Activated CD4-positive, alpha-beta T cell treated with anti-CD3 and anti-CD28 coated beads, Interleukin-2, amount 50 U/mL, for 4 hours (primary cell): ENCODE results near the gene ZNF334.

Source experiments
- DNase-seq, 2 experiments: peaks; one replicate each; pipeline ENCODE4 v3.0.0-alpha.2; 2020

ZNF334 gene

DNA sequence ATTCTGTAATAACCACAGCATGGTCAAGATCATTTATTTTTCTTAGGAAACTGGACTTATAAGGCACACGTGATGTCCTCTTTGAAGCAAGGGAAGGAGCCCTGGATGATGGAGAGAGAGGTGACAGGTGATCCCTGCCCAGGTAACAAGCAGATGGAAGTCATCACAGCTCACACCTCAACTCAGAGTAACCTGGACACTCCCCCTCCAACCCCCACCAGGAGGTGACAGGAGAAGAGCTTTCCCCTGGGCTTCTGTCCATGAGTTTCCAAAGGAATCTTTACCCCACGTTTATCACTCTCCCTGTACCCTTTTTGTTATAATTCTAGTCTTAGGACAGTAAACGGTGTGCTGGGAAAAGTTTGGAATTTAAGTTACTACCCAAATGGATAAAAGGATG lies 28.4 kb downstream of the ZNF334 start:
- DNase-seq = no peak

DNA sequence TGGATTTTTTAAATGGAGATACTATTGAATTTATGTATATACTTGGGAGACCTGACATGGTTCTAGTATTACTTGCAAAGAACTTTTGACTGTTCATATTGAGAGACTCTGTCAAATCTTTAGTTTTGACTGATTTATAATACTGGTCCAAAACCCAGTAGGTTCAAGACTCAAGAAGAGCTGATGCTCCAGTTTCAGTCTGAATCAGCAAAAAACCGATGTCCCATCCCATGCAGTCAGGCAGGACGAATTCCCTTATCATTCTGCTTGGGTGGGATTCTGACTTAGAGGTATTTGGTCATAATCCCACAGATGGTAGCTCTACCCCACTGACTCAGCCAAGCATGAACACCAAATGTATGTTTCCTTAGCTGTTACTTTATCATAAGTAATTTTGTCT lies 29.5 kb downstream of the ZNF334 start:
- no peak for DNase-seq

DNA sequence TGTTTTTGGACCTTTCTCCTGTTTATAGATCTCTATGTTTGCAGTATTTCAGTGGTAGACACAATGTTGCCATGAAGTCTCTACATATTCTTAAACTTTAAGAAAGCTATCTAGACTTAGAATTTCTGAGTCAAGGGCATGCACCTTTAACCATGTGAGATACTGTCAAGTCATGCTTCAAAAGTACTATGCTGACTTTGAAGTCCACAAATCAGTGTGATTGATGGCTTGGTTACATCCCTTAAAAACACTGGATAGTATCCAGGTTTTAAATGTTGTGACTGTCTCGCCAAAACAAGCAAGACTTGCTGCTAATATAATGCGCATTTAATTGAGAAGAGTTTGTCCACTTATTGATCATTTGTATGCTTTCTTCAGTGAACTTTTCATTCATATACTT lies 30.5 kb downstream of the ZNF334 start:
- DNase-seq = no peak

DNA sequence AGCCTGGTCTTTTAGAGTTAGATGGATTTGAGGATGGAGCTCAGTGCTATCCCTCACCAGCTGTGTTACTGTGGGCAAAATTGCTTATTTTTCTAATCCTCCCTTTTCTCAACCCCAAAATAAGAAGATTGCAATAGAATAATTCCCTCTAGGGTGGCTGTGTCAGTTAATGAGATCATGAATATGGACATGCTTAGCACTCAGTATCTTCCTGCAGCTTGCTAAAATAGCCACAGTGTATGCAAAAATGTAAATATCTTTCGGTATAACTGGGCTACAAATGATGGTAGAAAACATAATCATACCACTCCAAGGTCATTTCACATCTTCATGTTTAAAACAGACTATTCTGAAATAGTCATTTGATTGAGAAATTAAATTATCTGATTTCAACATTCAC lies 35.7 kb downstream of the ZNF334 start:
- no peak for DNase-seq

DNA sequence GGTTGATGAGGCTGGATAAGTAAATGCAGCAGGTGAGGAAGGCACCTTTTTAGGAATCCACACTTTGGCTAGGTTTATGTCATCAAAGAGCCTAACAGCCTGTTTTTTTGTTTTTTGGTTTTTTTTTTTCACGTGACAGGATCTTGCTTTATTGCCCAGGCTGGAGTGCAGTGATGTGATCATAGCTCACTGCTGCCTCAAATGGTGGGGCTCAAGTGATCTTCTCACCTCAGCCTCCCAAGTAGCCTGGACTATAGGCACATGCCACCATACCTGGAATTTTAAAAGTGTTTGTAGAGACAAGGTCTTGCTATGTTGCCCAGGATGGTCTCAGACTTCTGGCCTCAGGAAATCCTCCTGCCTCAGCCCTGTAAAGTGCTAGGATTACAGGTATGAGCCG lies 36.1 kb downstream of the ZNF334 start:
- DNase-seq = no peak

DNA sequence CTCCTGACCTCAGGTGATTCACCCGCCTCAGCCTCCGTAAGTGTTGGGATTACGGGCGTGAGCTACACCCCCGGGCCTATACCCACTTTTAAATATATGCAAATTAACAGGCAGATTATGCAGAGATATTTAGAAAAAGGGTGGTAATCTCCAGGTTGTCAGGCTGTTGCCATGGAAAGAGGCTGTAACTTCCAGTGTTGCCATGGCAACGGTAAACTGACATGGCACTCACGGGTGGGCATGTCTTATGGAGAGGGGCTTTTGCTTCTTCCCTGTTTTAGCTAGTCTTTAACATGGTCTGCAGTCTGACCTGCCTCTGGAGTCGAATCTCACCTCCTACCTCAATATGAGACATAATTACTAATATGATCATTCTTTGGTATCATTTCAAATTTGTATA lies 44.9 kb downstream of the ZNF334 start:
- DNase-seq = no peak

DNA sequence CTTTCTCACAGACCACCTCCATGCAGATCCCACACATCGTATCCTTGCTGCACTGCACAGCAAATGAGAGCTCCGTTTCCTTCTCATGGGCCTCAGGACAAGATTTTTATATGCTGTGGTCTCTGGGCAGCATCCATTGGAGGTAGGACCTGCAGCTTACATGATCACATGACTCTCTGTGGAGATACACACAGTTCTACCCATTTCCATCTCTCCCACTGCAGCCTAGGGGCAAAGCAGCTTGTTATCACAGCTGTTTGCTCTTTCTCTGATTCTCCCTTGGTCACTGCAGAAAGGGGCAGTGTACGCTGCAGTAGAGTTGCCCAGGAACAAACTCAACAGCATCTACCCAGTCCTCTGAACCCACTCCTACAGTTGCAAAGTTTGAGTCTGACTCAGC lies 48.9 kb downstream of the ZNF334 start:
- no peak for DNase-seq

DNA sequence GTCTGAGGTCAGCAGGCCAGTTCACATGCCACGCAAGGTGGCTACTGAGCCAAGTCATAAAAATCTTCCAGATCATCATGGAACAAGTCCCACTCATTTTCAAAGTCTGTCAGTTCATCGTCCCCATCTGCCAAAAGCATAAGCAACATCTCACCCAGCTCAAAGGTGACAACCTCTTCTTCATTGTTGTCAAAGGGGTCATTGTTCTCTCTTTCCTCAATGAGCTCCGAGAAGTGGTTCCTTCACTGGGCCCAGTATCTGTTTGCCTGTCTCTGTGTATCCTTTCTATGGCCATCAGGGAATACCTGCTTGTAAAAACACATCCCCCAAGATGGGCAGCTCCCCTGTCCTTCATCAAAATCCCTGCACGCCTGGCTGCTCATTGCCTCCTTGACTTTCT lies 49.5 kb downstream of the ZNF334 start:
- no peak for DNase-seq

DNA sequence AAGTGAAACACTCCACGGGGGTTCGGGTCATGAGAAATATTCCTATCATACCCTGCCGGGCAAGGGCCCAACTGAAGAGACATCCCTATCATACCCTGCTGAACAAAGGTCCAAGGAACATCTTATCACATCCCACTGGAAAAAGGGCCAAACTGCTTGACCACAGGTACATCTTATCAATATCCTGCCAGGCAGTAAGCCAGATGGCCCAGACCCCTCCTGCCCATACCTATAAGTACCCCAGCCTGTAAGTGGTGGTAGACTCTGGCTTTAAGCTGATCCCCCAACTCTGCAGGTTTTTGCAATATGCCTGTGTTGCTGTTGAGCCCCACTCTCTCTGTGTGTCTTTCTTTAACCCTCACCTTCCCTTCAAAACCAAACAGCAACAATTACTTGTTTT lies 51.6 kb downstream of the ZNF334 start:
- no peak for DNase-seq

DNA sequence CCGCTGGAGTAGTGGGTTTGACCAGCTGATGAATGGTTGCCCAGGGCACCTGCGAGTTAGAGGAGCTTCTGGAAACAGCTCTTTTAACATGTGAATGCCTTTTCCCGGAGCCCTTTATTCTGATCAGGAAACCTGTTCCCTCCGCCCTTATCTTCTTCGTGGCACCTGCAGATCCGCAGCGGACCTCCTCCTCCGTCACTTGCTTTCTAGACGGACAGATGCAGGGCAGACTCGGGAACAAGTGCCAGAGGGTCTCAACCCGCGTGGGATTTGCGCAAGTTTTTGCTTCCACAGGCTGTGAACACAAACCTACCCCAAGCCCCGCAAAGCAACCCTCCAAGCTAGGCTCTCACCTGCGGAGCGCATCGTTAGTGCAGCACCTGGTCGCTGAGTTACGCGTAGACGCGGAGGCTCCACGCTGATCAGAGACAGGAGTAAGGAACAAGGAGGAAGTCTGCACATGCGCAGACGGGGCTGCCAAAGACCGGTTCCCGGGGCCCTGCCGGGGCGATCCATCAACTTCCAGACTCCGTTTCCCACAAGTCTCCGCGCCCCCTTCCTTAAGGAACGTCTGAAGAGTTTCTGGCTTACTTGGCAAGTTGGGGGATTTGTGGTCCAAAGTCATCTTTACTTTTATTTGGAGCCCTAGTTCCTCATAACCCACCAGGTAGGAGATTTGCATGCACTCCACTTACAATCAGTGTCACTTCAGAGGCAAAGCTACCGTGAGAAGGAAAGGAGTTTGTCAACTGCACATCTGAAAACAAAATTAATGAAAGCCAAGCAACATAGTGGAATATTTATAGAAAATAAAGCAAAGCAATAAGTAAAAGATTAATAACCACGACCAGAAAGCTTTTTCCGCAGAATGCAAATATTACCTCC lies 54.3 kb downstream of the ZNF334 start:
- DNase-seq = no peak

DNA sequence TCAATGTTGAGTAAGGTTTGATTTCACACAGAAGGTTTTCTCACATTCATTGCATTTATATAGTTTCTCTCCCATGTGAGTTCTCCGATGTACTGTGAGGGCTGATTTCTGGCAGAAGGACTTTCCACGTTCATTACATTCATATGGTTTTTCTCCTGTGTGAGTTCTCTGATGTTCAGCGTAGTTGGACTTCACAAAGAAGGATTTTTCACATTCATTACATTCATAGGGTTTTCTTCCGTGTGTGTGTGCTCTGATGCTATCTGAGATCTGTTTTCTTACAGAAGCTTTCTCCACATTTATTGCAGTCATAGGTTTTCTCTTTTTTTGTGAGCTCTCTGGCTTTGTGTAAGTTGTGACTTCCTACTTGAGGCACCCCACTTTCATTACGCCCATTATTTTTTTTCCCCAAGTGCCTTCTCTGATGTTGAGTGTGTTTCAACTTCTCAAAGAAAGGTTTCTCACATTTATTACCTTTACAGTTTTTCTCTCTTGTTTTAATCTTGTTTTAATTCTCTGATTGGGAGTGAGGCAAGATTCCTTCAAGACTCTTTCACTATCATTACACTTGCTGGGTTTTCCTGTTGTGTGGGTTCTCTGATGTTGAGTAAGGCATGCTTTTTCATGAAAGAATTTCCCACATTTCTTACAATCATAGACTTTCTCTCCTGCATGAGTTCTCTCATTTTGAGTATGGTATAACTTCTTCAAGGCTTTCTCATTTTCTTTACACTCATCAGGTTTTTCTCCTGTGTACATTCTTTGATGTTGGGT lies 56.9 kb downstream of the ZNF334 start:
- no peak for DNase-seq

DNA sequence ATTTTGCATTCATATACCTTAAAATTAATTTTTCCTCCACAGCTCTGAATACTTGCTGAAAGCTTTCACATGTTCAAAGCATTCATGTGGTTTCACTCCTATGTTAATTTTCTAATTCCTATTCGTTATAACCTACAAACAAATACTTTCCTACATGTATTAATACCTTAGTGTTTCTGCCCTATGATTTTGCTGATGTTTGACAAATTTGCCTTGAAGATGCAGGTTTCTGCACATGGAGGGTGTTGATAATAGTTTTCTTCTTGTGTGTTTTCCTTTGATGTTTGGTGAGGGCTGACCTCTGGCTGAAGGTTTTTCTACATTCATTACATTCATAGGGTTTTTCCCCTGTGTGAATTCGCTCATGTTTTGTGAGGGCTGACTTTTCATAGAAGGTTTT lies 57.6 kb downstream of the ZNF334 start:
- no peak for DNase-seq
